ENCODE data around the gene FBXO34.
"Not testable (repeated sequence)": the region's sequence is repeated elsewhere in the genome, so short reads cannot be mapped to it uniquely, and the experiment has no call there.

Gene FBXO34

DNA sequence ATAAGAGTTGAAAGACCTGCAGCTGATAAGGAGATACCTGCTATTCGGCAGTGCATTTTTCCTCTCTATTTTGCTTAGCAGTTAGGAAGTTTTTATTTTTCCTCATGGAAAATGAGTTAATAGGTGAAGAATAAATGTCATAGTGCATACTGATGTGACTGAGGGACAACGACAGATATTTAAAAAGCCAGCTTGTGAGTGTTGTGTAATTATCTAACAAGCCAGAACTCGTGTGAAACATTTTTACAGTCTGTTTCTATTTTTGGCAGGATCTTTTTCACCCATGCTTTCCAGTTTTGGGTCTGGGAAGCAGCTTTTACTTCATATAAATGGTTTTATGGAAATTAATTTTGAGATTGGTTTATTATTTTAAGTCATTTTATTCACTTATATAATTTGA, 2.9 kb downstream of the FBXO34 start:
- no peak for DNase-seq

DNA sequence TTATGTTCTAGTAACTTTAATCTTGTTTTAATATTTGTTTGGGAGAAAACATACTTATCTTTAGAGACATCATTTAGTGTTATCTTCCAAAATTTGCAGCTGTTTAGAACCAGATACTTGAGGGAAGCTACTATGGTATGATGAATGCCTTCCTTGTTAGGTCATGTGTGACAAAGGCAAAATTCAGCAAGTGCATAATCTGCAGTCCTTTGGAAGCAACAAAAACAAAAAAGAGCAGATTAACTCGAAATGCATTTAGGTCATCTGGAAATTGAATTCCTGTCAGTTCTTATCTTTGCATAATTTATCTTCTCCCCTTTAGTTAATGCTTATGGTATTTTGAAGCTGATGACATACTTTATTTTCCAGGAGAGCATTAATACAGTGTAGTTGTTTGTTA, 3.5 kb downstream of the FBXO34 start:
- no peak for DNase-seq

DNA sequence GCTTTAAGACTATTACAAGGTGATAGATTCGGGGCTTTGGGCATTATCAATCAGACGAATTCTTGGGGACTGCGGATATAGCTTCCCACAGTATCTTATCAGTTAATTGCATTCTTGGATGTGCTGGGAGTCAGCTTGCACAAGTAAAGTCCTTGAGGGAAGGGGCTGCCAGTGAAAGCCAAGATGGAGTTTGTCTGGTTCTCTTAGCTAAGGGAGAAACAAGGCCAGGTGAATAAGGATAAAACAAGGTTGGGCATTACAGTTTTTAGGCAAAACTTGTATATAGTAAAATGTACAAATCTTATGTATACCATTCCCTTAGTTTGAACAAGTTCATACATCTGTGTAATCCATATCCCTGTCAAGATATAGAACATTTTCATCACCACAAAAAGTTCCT, 5.5 kb downstream of the FBXO34 start:
- no peak for DNase-seq

DNA sequence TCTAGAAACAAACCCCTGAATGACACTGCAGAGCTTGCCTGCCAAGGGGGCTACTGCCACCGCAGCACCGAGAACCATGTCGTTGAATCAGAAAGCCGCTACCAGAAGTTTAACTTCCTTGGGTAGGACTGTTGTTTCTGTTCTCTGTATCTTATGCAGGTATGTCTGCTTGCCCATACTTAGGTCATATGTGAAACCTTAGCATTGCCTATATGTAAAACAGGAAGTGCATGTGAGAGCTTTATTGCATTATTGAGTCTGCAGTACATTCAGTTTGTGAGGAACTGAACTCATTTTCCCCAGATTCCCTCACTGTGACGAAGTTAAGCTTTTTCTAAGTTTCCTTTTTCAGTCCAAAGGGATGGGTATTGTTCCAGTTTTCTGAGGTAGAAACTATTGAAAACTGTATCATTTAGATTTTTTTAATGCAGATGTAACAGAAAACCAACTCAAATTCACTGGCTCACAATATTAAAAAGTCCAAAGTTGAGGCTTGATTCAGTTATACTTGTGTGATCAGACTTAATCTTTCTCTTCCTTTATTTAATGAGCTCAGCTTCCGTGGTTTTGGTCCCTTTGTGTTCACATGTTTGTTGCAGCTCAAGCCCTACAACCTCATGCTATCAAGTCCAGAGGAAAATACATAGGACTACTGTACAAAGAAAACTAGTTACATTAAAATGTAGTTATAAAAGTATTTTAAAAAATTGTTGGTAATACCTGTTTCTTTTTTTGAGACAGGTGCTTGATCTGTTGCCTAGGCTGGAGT, 6.9 kb downstream of the FBXO34 start:
- no peak for DNase-seq

DNA sequence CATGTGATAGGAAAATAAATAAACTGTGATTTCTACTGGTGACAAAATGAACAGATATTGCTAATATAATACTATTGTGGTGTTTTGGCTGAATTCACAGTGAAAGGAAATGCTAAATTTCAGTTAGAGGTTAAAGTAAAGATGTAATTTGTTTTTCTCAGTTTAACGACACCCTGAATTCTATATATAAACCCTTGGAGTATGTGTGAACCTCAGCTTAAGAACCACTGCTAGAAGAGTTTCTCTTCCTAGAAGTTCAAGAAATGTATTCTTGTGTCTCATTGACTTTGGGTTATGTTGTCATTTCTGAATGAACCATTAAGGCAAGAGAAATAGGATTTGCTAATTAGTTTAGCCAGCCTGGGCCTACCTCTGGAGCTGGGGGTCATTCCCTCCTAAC, 8.2 kb downstream of the FBXO34 start:
- no peak for DNase-seq

DNA sequence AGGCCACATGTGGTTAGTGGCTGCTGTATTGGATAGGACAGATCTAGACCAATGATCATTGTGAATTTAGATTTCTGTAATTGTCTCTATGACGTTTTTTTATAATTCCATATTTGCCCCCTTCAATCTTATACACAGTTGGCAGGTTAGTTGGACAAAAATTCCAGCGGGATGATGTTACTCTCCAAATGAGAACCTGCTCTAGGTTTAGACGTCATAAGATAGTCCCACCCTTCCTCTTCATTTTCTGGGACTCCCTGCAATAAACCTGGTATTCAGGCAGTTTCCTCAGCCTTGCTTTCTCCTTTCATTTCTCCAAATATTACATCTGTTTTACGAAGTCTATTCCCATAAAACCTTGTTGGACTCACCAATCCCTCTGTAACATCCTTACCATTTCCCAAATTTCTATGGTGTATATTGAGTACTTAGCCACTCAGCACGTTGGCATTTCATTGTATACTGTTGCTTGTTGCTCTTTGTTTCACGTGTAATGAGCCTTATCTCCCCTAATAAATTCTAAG, 10.2 kb downstream of the FBXO34 start:
- no peak for DNase-seq

DNA sequence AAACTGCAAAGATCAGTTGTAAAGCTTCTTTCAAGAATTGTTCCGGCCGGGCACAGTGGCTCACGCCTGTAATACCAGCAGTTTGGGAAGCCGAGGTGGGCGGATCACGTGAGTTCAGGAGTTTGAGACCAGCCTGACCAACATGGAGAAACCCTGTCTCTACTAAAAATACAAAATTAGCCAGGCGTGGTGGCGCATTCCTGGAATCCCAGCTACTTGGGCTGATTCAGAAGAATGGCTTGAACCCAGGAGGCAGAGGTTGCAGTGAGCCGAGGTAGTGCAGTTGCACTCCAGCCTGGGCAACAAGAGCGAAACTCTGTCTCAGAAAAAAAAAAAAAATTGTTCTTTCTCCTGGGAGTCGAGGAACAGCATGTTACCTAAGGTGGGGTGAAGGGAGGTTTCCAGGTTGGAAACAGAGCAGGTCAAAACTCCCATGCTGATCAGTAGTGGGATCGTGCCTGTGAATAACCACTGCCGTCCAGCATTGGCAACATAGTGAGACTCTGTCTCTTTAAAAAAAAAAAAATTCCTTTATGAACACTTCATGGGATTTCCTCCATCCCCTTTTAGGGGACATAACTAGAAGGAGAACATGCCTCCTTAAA, 13.9 kb downstream of the FBXO34 start:
- DNase-seq = no peak

DNA sequence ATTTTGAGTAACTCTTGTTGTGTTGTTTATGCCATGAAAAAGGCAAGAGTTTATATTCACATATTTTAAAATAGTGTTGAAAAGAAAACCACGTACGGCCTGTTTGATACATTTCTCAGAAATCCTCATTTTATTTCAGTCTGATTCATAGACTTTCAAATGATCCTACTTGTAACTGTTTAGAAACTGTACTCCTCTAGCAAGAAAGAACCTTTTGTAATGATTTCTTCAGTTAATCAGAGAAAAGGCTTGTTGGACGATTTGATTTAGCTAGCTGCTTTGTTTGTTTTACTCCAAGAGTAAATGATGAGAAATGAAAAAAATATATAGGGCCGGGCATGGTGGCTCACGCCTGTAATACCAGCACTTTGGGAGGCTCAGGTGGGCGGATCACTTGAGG, 17.2 kb downstream of the FBXO34 start:
- DNase-seq = no peak

DNA sequence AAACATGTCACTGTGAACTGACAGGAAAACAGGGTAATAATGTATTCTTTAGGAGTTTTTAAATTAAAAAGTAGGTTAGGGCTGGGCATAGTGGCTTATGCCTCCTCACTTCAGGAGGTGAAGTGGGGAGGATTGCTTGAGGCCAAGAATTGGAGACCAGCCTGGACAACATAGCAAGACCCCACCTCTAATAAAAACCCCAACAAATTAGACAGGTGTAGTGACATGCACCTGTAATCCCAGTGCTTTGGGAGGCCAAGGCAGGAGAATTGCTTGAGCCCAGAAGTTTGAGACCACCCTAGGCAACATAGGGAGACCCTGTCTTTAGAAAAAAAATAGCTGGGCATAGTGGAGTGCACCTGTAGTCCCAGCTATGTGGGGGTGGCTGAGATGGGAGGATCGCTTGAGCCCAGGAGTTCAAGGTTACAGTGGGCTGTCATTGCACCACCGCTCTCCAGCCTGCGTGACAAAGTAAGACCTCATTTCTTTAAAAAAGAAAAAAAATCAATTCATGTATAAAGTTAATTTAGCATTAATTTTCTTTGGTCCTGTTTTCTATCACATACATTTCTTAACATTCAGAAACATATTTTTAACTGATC, 20.4 kb downstream of the FBXO34 start:
- no peak for DNase-seq

DNA sequence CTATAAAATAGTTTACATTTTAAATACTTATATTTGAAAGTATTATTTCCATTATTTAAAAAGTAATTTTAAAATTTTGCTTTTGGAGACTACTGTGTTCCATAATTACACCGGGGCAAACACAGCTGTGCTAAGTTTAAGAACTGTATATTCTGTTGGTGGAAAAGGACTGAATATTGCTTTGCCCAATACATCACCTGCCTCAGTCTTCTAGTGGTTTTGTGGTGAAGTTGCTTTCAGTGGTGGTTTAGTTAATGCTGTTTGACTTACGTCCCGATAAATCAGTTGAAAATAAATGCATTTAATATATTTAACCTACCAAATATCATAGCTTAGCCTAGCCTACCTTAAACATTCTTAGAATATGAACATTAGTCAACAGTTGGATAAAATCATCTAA, 23.4 kb downstream of the FBXO34 start:
- no peak for DNase-seq

DNA sequence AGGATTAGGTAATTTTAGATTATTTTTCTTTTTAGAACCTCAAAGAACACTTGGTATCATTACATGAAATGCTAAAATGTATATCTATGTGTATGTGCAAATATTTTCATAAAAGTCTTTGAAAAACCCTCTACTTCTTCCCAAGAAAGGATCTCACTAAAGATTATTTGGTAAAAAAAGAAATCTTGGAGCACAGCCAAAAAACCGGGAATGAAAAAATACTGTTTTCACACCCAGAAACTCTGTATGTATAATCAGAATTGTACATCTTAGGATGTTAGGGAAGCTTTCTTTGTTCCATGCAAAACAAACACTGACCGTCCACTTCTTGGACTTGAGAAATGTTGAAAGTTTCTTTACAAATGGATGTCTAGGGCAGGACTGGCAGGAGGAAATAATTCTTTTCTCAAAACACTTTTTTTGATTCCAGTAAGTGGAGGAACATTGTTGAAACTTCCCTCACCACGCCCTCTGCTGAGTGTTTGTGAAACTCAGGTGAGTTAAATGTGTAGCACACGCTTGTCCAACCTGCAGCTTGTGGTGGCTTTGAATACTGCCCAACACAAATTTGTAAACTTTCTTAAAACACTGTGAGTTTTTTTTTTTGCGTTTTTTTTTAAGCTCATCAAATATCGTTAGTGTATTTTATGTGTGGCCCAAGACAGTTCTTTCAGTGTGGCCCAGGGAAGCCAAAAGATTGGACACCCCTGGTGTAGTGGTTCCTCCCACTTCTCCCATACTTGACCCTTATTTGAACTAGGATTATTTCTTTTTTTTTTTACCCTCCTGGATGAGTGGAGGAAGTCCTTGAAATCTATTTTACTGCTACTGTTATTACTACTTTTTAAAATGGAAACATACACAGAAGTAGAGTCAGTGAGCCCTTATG, 26.6 kb downstream of the FBXO34 start:
- DNase-seq = no peak

DNA sequence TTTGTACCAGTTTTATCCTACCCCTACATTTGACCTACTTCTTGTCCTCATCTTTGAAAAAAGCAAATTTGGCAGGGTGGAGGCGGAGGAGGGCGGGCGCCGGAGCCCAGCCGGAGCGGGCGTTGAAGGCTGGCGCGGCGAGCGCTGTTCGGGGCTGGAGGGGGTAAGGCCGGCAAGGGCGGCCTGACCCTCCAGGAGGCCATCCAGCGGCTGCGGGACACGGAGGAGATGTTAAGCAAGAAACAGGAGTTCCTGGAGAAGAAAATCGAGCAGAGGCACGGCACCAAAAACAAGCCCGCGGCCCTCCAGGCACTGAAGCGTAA, 27.2 kb downstream of the FBXO34 start:
- DNase-seq = no peak

DNA sequence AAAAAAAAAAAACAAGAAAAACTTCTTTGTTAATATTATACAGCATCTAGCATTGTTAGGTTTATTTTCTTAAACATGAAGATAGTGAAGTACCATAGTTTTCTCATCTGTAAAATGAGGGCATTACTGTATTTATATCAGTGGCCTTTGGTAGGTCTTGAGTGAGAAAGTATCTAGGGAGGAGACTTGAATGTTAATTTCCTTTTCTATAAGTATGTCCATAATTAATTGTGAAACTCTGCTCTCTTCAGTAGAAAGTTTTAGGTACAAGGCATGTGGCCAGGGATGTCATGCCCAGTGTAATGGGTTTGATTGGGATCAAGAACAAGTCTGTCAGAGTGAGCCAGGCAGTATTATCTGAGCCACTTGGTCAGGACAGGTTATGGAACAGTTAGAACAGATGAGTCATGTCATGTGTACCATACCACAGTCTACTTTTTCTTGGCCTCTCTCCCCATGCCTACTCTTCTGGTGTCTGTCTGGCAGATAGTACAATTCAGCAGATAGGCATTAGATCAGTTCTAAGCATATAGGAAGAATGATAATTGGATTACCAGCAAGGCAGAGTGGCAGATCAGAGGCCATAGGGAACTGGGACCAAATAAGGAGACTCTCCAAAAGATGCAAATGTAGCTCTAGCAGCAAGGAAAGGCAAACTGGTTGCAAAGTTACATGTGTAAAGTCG, 30.4 kb downstream of the FBXO34 start:
- no peak for DNase-seq

DNA sequence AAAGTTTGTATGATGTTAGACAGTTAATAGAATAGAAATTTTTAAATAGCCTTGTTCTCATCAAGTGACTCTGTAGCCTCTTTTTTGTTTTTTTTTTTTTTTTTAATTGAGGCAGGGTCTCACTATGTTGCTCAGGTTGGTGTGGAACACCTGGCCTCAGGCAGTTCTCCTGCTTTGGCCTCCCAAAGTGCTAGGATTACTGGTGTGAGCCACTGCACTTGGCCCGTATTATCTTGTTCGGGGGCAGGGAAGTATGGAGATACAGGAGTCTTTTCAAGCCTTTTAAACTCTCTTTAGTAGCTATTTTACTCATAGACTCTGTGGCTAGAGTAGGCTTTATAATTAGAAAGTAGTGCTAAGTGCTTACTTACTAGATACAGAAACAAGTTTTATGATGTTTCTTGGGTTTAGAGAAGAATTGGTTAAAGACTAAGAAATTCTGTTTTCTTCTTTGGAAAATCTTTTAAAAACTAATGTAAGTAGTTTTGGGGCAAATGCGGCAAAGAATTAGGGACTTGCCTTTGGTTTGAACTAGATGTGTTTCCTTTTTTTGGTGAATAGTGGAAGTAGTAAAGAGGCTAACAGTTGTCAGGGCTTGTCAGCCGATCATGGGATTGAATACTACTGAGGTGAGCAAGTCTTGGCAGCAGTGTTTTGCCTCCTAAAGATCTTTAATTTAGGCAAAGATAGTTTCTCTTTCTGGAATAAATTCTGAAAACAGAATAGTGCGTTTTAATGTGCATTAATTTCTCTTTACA, 31.3 kb downstream of the FBXO34 start:
- DNase-seq = no peak

DNA sequence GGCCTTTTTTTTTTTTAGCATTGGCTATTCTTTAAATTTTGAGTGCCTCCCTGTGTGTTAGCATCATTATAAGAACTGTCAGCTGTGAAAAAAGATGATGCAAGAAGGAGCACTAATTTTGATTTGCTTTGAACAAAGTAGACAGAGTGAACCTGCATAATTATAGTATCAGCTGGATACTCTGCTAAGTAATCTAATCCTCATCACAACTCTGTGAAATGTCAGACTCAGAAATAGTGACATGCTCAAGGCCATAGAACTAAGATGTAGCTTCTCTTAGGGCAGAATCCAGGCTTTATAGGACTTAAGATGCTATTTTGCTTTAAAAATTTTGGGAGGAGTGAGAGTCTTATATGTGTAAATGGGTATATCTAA, 31.9 kb downstream of the FBXO34 start:
- DNase-seq = no peak

DNA sequence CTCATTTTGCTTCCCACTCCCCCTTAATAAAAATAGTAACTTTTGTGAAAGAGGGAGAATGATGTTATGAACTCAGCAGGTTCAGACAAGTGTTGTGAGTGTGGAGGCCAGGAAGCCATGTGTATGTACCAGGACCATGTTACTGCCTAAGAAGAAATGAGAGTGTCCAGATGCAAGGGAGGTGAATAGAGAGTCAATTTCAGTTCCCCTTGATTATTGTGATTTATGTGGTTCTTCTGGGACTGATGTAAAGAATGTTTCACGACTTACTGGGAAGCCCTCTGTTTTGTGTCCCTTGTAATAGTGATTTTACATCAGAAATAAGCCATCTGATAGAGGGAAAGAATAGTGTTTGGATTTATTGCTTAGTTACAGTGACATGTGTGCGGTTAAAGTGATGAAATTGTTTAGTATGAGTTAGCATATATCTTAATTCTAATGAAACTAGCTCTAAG, 32.5 kb downstream of the FBXO34 start:
- DNase-seq = no peak

DNA sequence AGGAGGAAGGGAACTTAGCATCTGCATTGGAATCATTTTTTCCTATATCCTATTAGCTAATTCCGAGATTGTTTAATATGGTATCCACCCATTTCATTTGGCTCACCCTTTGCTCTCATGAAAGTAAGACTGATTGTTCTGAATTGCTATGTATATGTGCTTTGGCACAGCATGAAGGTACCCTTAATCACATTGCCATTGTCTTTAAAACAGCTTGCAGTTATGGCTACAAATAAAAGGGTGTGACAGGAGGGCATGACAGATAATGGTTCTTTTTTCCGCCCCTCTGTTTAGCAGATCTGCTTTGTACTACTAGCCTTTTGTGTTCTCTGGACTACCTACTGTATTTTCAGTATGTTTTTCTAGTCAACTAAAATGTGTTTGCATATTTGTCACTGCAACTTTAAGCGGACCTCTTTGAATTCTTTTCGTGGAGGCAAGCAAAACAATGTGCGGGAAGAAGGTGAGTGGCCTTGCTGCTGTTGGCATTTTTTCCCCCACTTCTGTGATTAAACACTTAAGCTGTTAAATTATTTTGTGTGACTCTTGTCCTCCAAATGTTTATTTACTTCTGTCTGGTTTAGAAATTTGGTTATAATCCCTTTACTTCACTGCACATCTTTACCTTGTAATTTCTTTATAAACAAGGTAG, 35.8 kb downstream of the FBXO34 start:
- DNase-seq = no peak

DNA sequence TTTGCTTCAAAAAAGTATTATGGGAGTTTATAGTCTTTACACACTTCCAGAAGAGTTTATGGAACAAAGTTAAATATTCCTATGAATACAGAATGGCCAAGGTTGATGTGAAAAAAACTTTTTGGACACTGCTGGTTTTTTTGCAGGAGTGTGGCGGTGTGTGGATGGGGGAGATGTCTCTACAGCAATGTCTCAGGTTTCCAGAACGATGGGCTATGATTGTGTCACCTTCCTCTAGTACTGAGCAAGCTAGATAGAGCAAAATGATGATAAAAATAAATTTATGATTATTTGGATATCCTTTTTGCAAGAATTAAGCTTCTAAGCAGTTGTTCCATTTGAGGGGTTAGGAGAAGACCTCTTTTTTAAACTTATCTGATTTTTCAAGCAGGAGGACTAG, 37.9 kb downstream of the FBXO34 start:
- DNase-seq = no peak

DNA sequence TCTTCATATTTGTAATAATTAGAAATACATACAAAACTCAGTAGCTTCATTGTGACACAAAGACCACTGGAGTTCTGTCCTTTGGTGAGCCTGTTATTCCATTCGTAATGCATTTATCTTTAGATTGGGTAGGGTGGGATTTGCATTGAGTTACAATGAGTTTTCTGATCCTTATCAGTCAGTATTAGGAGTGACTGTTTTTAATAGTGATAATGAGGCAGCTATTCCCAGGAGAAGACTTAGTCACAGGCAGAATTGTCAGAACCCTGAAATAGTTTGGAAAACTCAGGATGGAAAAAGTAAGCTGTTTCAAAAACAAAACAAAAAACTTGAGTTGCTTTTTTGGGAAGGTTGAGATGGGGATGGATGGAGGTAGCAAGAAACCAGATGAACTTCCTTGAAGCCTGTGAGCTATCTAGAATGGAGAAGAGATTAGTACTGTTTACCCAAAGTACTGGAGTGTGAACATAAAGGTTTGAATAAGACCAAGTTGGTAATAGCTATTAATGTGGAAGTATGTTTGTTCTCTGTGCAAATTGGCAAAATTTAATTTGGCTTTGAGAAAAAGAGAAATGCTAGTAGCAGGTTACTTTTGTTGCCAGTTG, 38.6 kb downstream of the FBXO34 start:
- DNase-seq = no peak

DNA sequence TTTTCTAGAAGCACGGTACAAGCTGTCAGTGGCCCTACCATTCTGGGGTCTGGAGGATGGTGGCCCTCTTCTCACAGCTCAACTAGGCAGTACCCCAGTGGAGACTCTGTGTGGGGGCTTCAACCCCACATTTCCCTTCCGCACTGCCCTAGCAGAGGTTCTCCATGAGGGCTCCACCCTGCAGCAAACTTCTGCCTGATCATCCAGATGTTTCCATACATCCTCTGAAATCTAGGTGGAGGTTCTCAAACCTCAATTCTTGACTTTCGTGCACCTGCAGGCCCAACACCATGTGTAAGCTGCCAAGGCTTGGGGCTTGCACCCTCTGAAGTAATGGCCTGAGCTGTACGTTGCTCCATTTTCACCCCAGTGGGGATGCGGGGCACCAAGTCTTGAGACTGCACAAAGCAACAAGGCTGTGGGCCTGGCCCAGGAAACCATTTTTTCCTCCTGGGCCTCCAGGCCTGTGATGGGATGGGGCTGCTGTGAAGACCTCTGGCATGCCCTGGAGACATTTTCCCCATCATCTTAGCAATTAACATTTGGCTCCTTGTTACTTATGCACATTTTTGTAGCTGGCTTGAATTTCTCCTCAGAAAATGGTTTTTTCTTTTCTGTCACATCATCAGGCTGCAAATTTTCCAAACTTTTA, 41.3 kb downstream of the FBXO34 start:
- not testable (repeated sequence) for DNase-seq
